A549 (cell line): ENCODE measurements around the gene TUFM. TPM values are rescaled to one million over a fixed set of nuclear protein-coding genes. Genes with fewer than 3 reads are reported as not detected.
A peak's percentile ranks its signal among the peaks of the same experiment; 100 is the strongest.

Source experiments
- ATOH8 ChIP-seq: fragments of 250-450 bp; sonication (Bioruptor Pico); IDR thresholded peaks from 2 replicates; pipeline ENCODE4 v1.5.0; 2020; ENCODE audit warnings: low read depth, mild to moderate bottlenecking, moderate library complexity
- CBX8 ChIP-seq: fragments of 200-600 bp; sonication (generic); IDR thresholded peaks from 2 replicates; pipeline ENCODE4 v1.6.1; 2016
- CHD2 ChIP-seq: fragments of 150-350 bp; IDR thresholded peaks from 2 replicates; pipeline ENCODE4 v1.6.1; 2014; ENCODE audit warnings: low read length; ENCODE audit not compliant: partially characterized antibody
- CHD4 ChIP-seq: fragments of 200-600 bp; sonication (generic); IDR thresholded peaks from 2 replicates; pipeline ENCODE4 v1.6.1; 2016; ENCODE audit warnings: antibody characterized with exemption, mild to moderate bottlenecking, borderline replicate concordance
- EHF ChIP-seq: fragments of 250-450 bp; sonication (Bioruptor Pico); IDR thresholded peaks from 2 replicates; pipeline ENCODE4 v1.5.0; 2020; ENCODE audit warnings: mild to moderate bottlenecking
- EHMT2 ChIP-seq: fragments of 200-600 bp; sonication (generic); IDR thresholded peaks from 2 replicates; pipeline ENCODE4 v1.6.1; 2016; ENCODE audit warnings: antibody characterized with exemption, low read depth, mild to moderate bottlenecking, moderate library complexity
- EP300 ChIP-seq, 2 experiments: fragments of >200 bp; sonication (Bioruptor Twin); formaldehyde crosslinking; IDR thresholded peaks; 2 replicates in 1 of 2; 3 replicates in 1 of 2; pipeline ENCODE4 v1.6.1; 2016 to 2017
- ESRRA ChIP-seq: fragments of 150-350 bp; IDR thresholded peaks from 2 replicates; pipeline ENCODE4 v1.6.1; 2014; ENCODE audit warnings: mild to moderate bottlenecking, low read length, borderline replicate concordance
- FOSL2 ChIP-seq, 2 experiments: fragments of 450-650 bp in 1 of 2; fragments of >200 bp in 1 of 2; sonication (Bioruptor Twin) in 1 of 2; formaldehyde crosslinking; IDR thresholded peaks; 2 replicates each; pipeline versions ENCODE4 v1.5.0 to v1.6.1; 2016 to 2020; ENCODE audit warnings: mild to moderate bottlenecking in 1 of 2, moderate library complexity in 1 of 2
- FOXS1 ChIP-seq: fragments of 250-450 bp; sonication (Bioruptor Pico); IDR thresholded peaks from 2 replicates; pipeline ENCODE4 v1.5.0; 2020; ENCODE audit warnings: mild to moderate bottlenecking, moderate library complexity
- HDAC2 ChIP-seq: fragments of 200-600 bp; sonication (generic); IDR thresholded peaks from 2 replicates; pipeline ENCODE4 v1.6.1; 2016
- HES2 ChIP-seq: fragments of >200 bp; sonication (Bioruptor Twin); formaldehyde crosslinking; IDR thresholded peaks from 2 replicates; pipeline ENCODE4 v1.6.1; 2016
- HEYL ChIP-seq: fragments of 250-450 bp; sonication (Bioruptor Pico); IDR thresholded peaks from 2 replicates; pipeline ENCODE4 v1.8.0; 2021; ENCODE audit warnings: mild to moderate bottlenecking, moderate library complexity
- HMGXB4 ChIP-seq: fragments of 250-450 bp; sonication (Bioruptor Pico); IDR thresholded peaks from 2 replicates; pipeline ENCODE4 v1.5.0; 2021; ENCODE audit warnings: mild to moderate bottlenecking, moderate library complexity, borderline replicate concordance
- JUNB ChIP-seq: fragments of >200 bp; sonication (Bioruptor Twin); formaldehyde crosslinking; IDR thresholded peaks from 2 replicates; pipeline ENCODE4 v1.6.1; 2016
- NFE2L2 ChIP-seq: fragments of 150-350 bp; conservative IDR thresholded peaks from 2 replicates; pipeline ENCODE4 v1.6.1; 2014; ENCODE audit warnings: low read length
- PBX3 ChIP-seq: IDR thresholded peaks from 2 replicates; pipeline ENCODE4 v1.6.1; 2012
- PHF8 ChIP-seq: fragments of 200-600 bp; sonication (generic); IDR thresholded peaks from 2 replicates; pipeline ENCODE4 v1.6.1; 2016; ENCODE audit warnings: low read depth, mild to moderate bottlenecking, antibody characterized with exemption, moderate library complexity, borderline replicate concordance
- POLR2AphosphoS2 ChIP-seq: conservative IDR thresholded peaks from 2 replicates; pipeline ENCODE4 v1.6.1; 2012; ENCODE audit warnings: low read length, improper control_type of control experiment, inconsistent platforms
- RCOR1 ChIP-seq: fragments of 150-350 bp; IDR thresholded peaks from 2 replicates; pipeline ENCODE4 v1.6.1; 2014; ENCODE audit warnings: antibody characterized with exemption, low read length, low read depth
- SMC3 ChIP-seq: fragments of >200 bp; sonication (Bioruptor Twin); formaldehyde crosslinking; IDR thresholded peaks from 3 replicates; pipeline ENCODE4 v1.6.1; 2018; ENCODE audit warnings: inconsistent platforms
- TFCP2L1 ChIP-seq: fragments of 250-450 bp; sonication (Bioruptor Pico); IDR thresholded peaks from 2 replicates; pipeline ENCODE4 v1.5.0; 2021; ENCODE audit warnings: mild to moderate bottlenecking
- ZC3H11A ChIP-seq: fragments of 450-650 bp; IDR thresholded peaks from 2 replicates; pipeline ENCODE4 v1.6.1; 2014; ENCODE audit warnings: antibody characterized with exemption, mild to moderate bottlenecking
- ZFP36 ChIP-seq: fragments of 450-650 bp; IDR thresholded peaks from 2 replicates; pipeline ENCODE4 v1.6.1; 2014; ENCODE audit warnings: borderline replicate concordance; ENCODE audit not compliant: partially characterized antibody
- ZNF302 ChIP-seq: fragments of 250-450 bp; sonication (Bioruptor Pico); IDR thresholded peaks from 2 replicates; pipeline ENCODE4 v1.9.0; 2021; ENCODE audit warnings: inconsistent platforms, mild to moderate bottlenecking, moderate library complexity
- ZSCAN20 ChIP-seq: fragments of 250-450 bp; sonication (Bioruptor Pico); IDR thresholded peaks from 2 replicates; pipeline ENCODE4 v1.8.0; 2022; ENCODE audit warnings: mild to moderate bottlenecking, moderate library complexity
- polyA plus RNA-seq, 4 experiments: library from polyadenylated mRNA; depleted of rRNA in 3 of 4; stranded (reverse); fragments of >200 nt; fragmentation: RNase III in 1 of 4; extraction: RNeasy Plus Mini Kit Qiagen cat#74134 plus additional on column Dnase treatment in 1 of 4; gene quantifications; 2 replicates in 3 of 4; 3 replicates in 1 of 4; pipeline ENCODE4 v1.2.3, GENCODE V29; 2011 to 2017

The TUFM gene
- polyA plus RNA-seq, 2 of the 4 experiments (the other 2 are of a cell fraction), result 159 to 260 TPM

GRCh38 chr16:28822520-28823290 lies 23.4 kb downstream of the TUFM start, which contains the start of gene ATXN2L (continued):
- TF ChIP-seq EHMT2, result no peak
- no peak for TF ChIP-seq FOXS1 (CRISPR knock-in tag)
- no peak for TF ChIP-seq ATOH8
- no peak for TF ChIP-seq HDAC2
- no peak for TF ChIP-seq ZFP36
- no peak for TF ChIP-seq EP300 (IDR thresholded peaks at IDR 0.05)
- no peak for TF ChIP-seq TFCP2L1 (CRISPR knock-in tag)
- TF ChIP-seq RCOR1, result no peak
- peak; percentile 93; the same call in 1 of the 2 replicates for TF ChIP-seq HMGXB4 (CRISPR knock-in tag)
- TF ChIP-seq EHF, result no peak
- TF ChIP-seq HES2, result no peak
- TF ChIP-seq FOSL2 (IDR thresholded peaks at IDR 0.05), result no peak
- peak; percentile 16; the same call in 1 of the 2 replicates for TF ChIP-seq FOSL2 (CRISPR knock-in tag; IDR thresholded peaks at IDR 0.05)
- no peak for TF ChIP-seq JUNB
- no peak for TF ChIP-seq CBX8
- peak; percentile 81 for TF ChIP-seq CHD2
- TF ChIP-seq CHD4, result no peak
- TF ChIP-seq ZC3H11A, result no peak
- TF ChIP-seq ESRRA, result no peak
- no peak for TF ChIP-seq POLR2AphosphoS2
- TF ChIP-seq NFE2L2, result no peak
- no peak for TF ChIP-seq ZSCAN20 (CRISPR knock-in tag)
- peak; percentile 30; the same call in 1 of the 3 replicates for TF ChIP-seq SMC3
- no peak for TF ChIP-seq HEYL
- TF ChIP-seq ZNF302 (CRISPR knock-in tag), result no peak
- TF ChIP-seq PHF8, result peak; percentile 65; the same call in 1 of the 2 replicates
- TF ChIP-seq PBX3, result peak; percentile 98
